ENCODE results near the gene CD46. TPM values are rescaled to one million over a fixed set of nuclear protein-coding genes. Genes with fewer than 3 reads are reported as not detected.

CD46 gene
- total RNA-seq, 1 experiment from 2014 or later = 214 TPM

DNA sequence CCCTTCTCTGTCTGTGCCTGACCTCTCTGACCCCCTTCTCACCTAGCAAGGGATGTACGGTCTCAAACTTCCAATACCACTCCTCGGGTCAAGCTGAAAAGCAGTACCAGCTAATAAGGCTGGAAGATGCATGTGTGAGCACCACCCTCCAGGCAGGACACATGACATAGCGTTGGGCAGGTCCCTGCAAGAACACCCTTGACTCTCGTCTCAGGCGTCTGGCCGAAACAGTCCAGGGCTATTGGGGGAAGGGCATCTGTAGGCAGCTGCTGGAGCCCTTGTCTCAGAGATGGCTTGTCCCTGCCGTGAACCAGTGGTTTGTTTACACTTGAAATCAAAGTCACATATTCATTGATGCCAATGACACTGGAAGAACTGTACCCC lies 56.5 kb downstream of the CD46 start:
- Histone ChIP-seq H3K4me1 (replicated peaks; ENCODE audit: insufficient read depth) (no peaks in the 10 kb centered on the region), H3K4me2 (no peak overlapping the region), H4K20me1 (ENCODE audit: insufficient read depth) (no peaks in the 10 kb centered on the region), H3K9me2 (ENCODE audit: insufficient read depth) (no peaks in the 10 kb centered on the region), H3K27me3 (ENCODE audit: insufficient read depth, low read depth) (no peaks in the 10 kb centered on the region), H3K9me3 (ENCODE audit: insufficient read depth, low read depth) (no peaks in the 10 kb centered on the region), H3F3A (ENCODE audit: insufficient read depth, low read depth) (no peaks in the 10 kb centered on the region), H3K36me3 (ENCODE audit: low read depth) (peaks cover 10% of the 10 kb centered on the region; the same call in 1 of the 2 replicates), H3K27ac (no peak overlapping the region), H2AFZ (no peak overlapping the region), H3K79me2 (ENCODE audit: low read depth) (no peaks in the 10 kb centered on the region), H3K4me3 (no peak overlapping the region)
- BruUV-seq (replicated peaks) = no TSS peak
- no peak for TF ChIP-seq EZH2 (IDR thresholded peaks at IDR 0.05; ENCODE audit: low read depth)
- TF ChIP-seq, protein P1, sequence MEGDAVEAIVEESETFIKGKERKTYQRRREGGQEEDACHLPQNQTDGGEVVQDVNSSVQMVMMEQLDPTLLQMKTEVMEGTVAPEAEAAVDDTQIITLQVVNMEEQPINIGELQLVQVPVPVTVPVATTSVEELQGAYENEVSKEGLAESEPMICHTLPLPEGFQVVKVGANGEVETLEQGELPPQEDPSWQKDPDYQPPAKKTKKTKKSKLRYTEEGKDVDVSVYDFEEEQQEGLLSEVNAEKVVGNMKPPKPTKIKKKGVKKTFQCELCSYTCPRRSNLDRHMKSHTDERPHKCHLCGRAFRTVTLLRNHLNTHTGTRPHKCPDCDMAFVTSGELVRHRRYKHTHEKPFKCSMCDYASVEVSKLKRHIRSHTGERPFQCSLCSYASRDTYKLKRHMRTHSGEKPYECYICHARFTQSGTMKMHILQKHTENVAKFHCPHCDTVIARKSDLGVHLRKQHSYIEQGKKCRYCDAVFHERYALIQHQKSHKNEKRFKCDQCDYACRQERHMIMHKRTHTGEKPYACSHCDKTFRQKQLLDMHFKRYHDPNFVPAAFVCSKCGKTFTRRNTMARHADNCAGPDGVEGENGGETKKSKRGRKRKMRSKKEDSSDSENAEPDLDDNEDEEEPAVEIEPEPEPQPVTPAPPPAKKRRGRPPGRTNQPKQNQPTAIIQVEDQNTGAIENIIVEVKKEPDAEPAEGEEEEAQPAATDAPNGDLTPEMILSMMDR (conservative IDR thresholded peaks at IDR 0.05) = no peak
- ChIA-PET CTCF (no interaction called here), POLR2A (ENCODE audit: unreplicated experiment) (no interaction called here)
- intact Hi-C loops (cut with micrococcal nuclease; ENCODE audit: unreplicated experiment) = no loop called here
- no peak for DNase-seq

DNA sequence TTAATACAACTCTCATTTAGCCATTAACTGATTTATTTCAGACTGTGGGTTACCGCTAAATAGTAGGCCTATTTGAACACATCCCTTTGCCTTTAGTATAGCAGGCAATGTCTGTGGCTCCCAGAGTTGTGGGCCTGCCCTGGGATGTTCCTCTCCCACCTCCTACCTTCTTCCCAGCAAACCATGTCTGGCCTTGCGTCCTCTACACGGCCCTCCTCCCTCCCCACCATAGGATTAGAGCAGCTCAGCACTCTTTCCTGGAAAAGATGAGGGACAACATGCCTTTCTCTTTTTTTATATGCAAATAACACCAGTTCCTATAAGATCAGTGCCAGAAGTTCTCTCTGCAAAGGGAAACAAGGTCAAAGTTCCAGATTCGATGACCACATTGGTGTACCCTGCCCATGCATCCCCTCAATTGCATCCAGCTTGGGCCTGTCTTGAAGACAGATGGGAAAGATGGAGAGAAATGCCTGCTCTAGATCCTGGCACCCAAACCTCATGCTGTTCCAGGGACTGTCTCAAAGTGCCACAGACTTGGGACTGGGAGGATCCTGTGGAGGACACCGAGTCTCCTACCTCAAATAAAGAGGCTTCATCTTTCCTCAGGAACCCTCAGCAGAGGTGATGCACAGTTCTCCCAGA lies 57.2 kb downstream of the CD46 start:
- no peak overlapping the region for H3K4me3 ChIP-seq
- no peaks in the 10 kb centered on the region for H3K9me2 ChIP-seq (ENCODE audit: insufficient read depth)
- H3K36me3 ChIP-seq (ENCODE audit: low read depth) = peaks cover 10% of the 10 kb centered on the region; the same call in 1 of the 2 replicates
- H3K4me1 ChIP-seq (replicated peaks; ENCODE audit: insufficient read depth) = no peaks in the 10 kb centered on the region
- H3K27ac ChIP-seq = no peak overlapping the region
- H2AFZ ChIP-seq = no peak overlapping the region
- CTCF ChIA-PET = interaction anchor here (0.6 kb wide), 1 partner anchor 12 kb away, joined by 5 read pairs; no protein-coding TSS in a partner anchor
- DNase-seq = no peak
- no peaks in the 10 kb centered on the region for H3K79me2 ChIP-seq (ENCODE audit: low read depth)
- TF ChIP-seq, protein P1 (conservative IDR thresholded peaks at IDR 0.05) = no peak
- no peak for TF ChIP-seq EZH2 (IDR thresholded peaks at IDR 0.05; ENCODE audit: low read depth)
- intact Hi-C loops (cut with micrococcal nuclease; ENCODE audit: unreplicated experiment) = no loop called here
- POLR2A ChIA-PET (ENCODE audit: unreplicated experiment) = no interaction called here
- no peaks in the 10 kb centered on the region for H3F3A ChIP-seq (ENCODE audit: insufficient read depth, low read depth)
- no TSS peak for BruUV-seq (replicated peaks)
- H3K9me3 ChIP-seq (ENCODE audit: insufficient read depth, low read depth) = no peaks in the 10 kb centered on the region
- H3K4me2 ChIP-seq = no peak overlapping the region
- H3K27me3 ChIP-seq (ENCODE audit: insufficient read depth, low read depth) = no peaks in the 10 kb centered on the region
- no peaks in the 10 kb centered on the region for H4K20me1 ChIP-seq (ENCODE audit: insufficient read depth)

DNA sequence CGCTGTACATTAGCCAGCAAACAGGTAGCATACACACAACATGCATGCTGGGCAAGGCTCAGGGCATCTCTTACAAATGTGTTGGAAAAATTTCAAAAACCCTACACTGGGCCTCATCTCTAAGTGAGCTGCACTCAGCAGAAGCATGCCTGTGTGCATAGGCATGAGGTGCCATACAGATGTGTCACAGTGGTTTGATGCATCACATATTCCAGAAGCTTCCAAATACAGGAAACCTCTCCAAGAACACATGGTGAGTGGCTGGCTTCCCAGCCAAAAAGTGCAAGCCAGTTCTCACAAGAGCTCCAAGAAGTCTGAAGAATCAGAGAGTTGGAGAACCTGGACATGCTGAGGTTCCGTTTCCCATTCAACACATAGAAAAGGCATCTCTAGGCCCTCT lies 58.3 kb downstream of the CD46 start:
- H3K79me2 ChIP-seq (ENCODE audit: low read depth) = no peaks in the 10 kb centered on the region
- intact Hi-C loops (cut with micrococcal nuclease; ENCODE audit: unreplicated experiment) = no loop called here
- H3K27me3 ChIP-seq (ENCODE audit: insufficient read depth, low read depth) = no peaks in the 10 kb centered on the region
- no peaks in the 10 kb centered on the region for H4K20me1 ChIP-seq (ENCODE audit: insufficient read depth)
- no peak for DNase-seq
- no peaks in the 10 kb centered on the region for H3F3A ChIP-seq (ENCODE audit: insufficient read depth, low read depth)
- H2AFZ ChIP-seq = no peak overlapping the region
- POLR2A ChIA-PET (ENCODE audit: unreplicated experiment) = no interaction called here
- H3K9me2 ChIP-seq (ENCODE audit: insufficient read depth) = no peaks in the 10 kb centered on the region
- H3K4me3 ChIP-seq = no peak overlapping the region
- H3K9me3 ChIP-seq (ENCODE audit: insufficient read depth, low read depth) = no peaks in the 10 kb centered on the region
- BruUV-seq (replicated peaks) = no TSS peak
- TF ChIP-seq, protein P1 (conservative IDR thresholded peaks at IDR 0.05) = no peak
- TF ChIP-seq EZH2 (IDR thresholded peaks at IDR 0.05; ENCODE audit: low read depth) = no peak
- H3K4me2 ChIP-seq = no peak overlapping the region
- CTCF ChIA-PET = no interaction called here
- no peaks in the 10 kb centered on the region for H3K4me1 ChIP-seq (replicated peaks; ENCODE audit: insufficient read depth)
- peaks cover 12% of the 10 kb centered on the region; the same call in 1 of the 2 replicates for H3K36me3 ChIP-seq (ENCODE audit: low read depth)
- no peak overlapping the region for H3K27ac ChIP-seq
